Measurements from ENCODE around the gene KPRP.

Gene KPRP, protein sequence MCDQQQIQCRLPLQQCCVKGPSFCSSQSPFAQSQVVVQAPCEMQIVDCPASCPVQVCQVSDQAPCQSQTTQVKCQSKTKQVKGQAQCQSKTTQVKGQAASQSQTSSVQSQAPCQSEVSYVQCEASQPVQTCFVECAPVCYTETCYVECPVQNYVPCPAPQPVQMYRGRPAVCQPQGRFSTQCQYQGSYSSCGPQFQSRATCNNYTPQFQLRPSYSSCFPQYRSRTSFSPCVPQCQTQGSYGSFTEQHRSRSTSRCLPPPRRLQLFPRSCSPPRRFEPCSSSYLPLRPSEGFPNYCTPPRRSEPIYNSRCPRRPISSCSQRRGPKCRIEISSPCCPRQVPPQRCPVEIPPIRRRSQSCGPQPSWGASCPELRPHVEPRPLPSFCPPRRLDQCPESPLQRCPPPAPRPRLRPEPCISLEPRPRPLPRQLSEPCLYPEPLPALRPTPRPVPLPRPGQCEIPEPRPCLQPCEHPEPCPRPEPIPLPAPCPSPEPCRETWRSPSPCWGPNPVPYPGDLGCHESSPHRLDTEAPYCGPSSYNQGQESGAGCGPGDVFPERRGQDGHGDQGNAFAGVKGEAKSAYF

GRCh38 chr1:152757747-152758146, at the start of gene KPRP:
Gene KPRP, plus strand, starts transcription at chr1:152758025. Its CDS starts 1,564 bp downstream, at chr1:152759589.
- H3K4me1 ChIP-seq, result no peaks in the 10 kb centered on the region
- H3K9ac ChIP-seq, result no peak within 1 kb of the TSS
- no peak within 1 kb of the TSS for H3K27ac ChIP-seq
- H3K4me2 ChIP-seq (ENCODE audit: low read length), result no peak within 1 kb of the TSS
- no peaks in the 10 kb centered on the region for H3K27me3 ChIP-seq (ENCODE audit: control insufficient read depth, insufficient read depth, low read length)
- no peaks in the 10 kb centered on the region for H3K9me3 ChIP-seq (ENCODE audit: control insufficient read depth, low read length)
- TF ChIP-seq CTCF (IDR thresholded peaks at IDR 0.05), result no peak
- H3K79me2 ChIP-seq, result no peaks in the 10 kb centered on the region
- H3K4me3 ChIP-seq (ENCODE audit: low read depth, low read length), result no peak within 1 kb of the TSS
- H2AFZ ChIP-seq, result no peak within 1 kb of the TSS
- no peaks in the 10 kb centered on the region for H3K36me3 ChIP-seq (ENCODE audit: control insufficient read depth, insufficient read depth, low read length)

GRCh38 chr1:152718238-152718637, 39.6 kb upstream of the KPRP start:
- H3K9ac ChIP-seq, result no peak overlapping the region
- no peaks in the 10 kb centered on the region for H3K9me3 ChIP-seq (ENCODE audit: control insufficient read depth, low read length)
- no peak overlapping the region for H3K27ac ChIP-seq
- H3K4me1 ChIP-seq, result no peaks in the 10 kb centered on the region
- no peaks in the 10 kb centered on the region for H3K79me2 ChIP-seq
- no peaks in the 10 kb centered on the region for H3K36me3 ChIP-seq (ENCODE audit: control insufficient read depth, insufficient read depth, low read length)
- no peak overlapping the region for H3K4me2 ChIP-seq (ENCODE audit: low read length)
- no peaks in the 10 kb centered on the region for H3K27me3 ChIP-seq (ENCODE audit: control insufficient read depth, insufficient read depth, low read length)
- no peak overlapping the region for H2AFZ ChIP-seq
- H3K4me3 ChIP-seq (ENCODE audit: low read depth, low read length), result no peak overlapping the region
- TF ChIP-seq CTCF (IDR thresholded peaks at IDR 0.05), result no peak

- Histone ChIP-seq H3K4me3 (ENCODE audit: low read depth, low read length) (no peak overlapping the region), H3K4me1 (no peaks in the 10 kb centered on the region), H3K9me3 (ENCODE audit: control insufficient read depth, low read length) (no peaks in the 10 kb centered on the region), H3K27me3 (ENCODE audit: control insufficient read depth, insufficient read depth, low read length) (no peaks in the 10 kb centered on the region), H3K27ac (no peak overlapping the region), H3K9ac (no peak overlapping the region), H2AFZ (no peak overlapping the region), H3K79me2 (no peaks in the 10 kb centered on the region), H3K4me2 (ENCODE audit: low read length) (no peak overlapping the region), H3K36me3 (ENCODE audit: control insufficient read depth, insufficient read depth, low read length) (no peaks in the 10 kb centered on the region)
- no peak for TF ChIP-seq CTCF (IDR thresholded peaks at IDR 0.05)
These were observed 32.6 kb upstream of the KPRP start for GRCh38 chr1:152725261-152725660.

DNA sequence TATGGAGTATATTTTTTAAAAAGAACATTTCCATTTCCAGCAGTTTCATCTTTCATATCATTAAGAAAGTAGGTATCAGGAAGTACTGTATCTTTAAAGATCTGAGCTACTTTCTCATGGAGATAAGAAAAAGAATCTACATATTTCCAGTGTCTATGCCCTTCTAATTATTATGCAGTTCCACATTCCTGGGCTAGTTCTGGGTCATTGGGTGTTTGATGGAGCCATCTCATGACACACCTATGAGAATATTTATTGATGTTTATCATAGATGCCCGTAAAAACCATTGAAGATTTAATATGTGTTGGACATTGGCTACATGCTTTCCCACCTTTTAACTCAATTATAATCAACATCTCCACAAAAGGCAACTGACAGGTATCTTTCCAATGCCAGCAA, 28.8 kb upstream of the KPRP start:
- Histone ChIP-seq H3K4me3 (ENCODE audit: low read depth, low read length) (no peak overlapping the region), H3K9ac (no peak overlapping the region), H3K27ac (no peak overlapping the region), H3K79me2 (no peaks in the 10 kb centered on the region), H3K4me2 (ENCODE audit: low read length) (no peak overlapping the region), H3K27me3 (ENCODE audit: control insufficient read depth, insufficient read depth, low read length) (no peaks in the 10 kb centered on the region), H3K4me1 (no peaks in the 10 kb centered on the region), H2AFZ (no peak overlapping the region), H3K36me3 (ENCODE audit: control insufficient read depth, insufficient read depth, low read length) (no peaks in the 10 kb centered on the region), H3K9me3 (ENCODE audit: control insufficient read depth, low read length) (no peaks in the 10 kb centered on the region)
- no peak for TF ChIP-seq CTCF (IDR thresholded peaks at IDR 0.05)

All from parathyroid adenoma (tissue), 2 donors.